HCT116 (cell line): ENCODE data around the gene DRD4. TPM values are rescaled to one million over a fixed set of nuclear protein-coding genes. Genes with fewer than 3 reads are reported as not detected.

Experiments used
- ATAC-seq: fragments of 200-7000 bp; cut with Tn5 transposase; 2 replicates; pipeline ENCODE4 v1.9.1; 2020; ENCODE audit warnings: mild to moderate bottlenecking, moderate library complexity
- BruUV-seq: library from RNA; stranded (reverse); fragments of 400-500 nt; replicated peaks from 2 replicates; lab custom pipeline; 2021; lab: Mats Ljungman, UMichigan
- CTCF ChIA-PET: fragments of 300-600 bp; sonication (Branson Sonifier 250); formaldehyde crosslinking; loops from one replicate; lab custom pipeline; 2021; ENCODE audit warnings: antibody characterized with exemption; lab: Charles Lee
- POLR2A ChIA-PET: fragments of 300-600, 350-600 bp; sonication (Branson Sonifier 250); formaldehyde crosslinking; loops from one replicate; lab custom pipeline; 2021; ENCODE audit warnings: antibody characterized with exemption; lab: Charles Lee
- RAD21 ChIA-PET, 2 experiments: fragments of 300-600 bp; sonication (Branson Sonifier 250); formaldehyde crosslinking; loops; one replicate each; lab custom pipeline; 2023; ENCODE audit warnings: low total read pairs in 2 of 2; ENCODE audit not compliant: uncharacterized antibody in 2 of 2, unreplicated experiment in 2 of 2, low non-redundant PET in 1 of 2; lab: Charles Lee
- DNase-seq: peaks from one replicate; pipeline ENCODE4 v3.0.0-alpha.2; 2010; ENCODE audit warnings: low read depth, low spot score
- H2AFZ ChIP-seq: fragments of 200-600 bp; shearing (Covaris generic), sonication (generic); 2 replicates; pipeline ENCODE4 v1.6.1; 2017; ENCODE audit warnings: low read depth, mixed run types, mixed read lengths, antibody characterized with exemption, low read length; ENCODE audit not compliant: poor library complexity, severe bottlenecking
- H3K27ac ChIP-seq: 2 replicates; pipeline ENCODE4 v1.5.1; 2012; ENCODE audit warnings: low read depth, low read length
- H3K27me3 ChIP-seq: fragments of 200-600 bp; sonication (generic); 2 replicates; pipeline ENCODE4 v1.6.1; 2016; ENCODE audit warnings: mixed run types, low read length, mixed read lengths; ENCODE audit not compliant: insufficient read depth
- H3K36me3 ChIP-seq, 2 experiments: fragments of 200-500 bp in 1 of 2; fragments of 200-600 bp in 1 of 2; sonication (Bioruptor generic) in 1 of 2; sonication (generic) in 1 of 2; 2 replicates each; pipeline versions ENCODE4 v1.5.1 to v1.6.1; 2014 to 2016; ENCODE audit warnings: low read length in 2 of 2, inconsistent platforms in 1 of 2, mixed read lengths in 1 of 2, mixed run types in 1 of 2; ENCODE audit not compliant: insufficient read depth in 2 of 2, control insufficient read depth in 1 of 2
- H3K4me1 ChIP-seq, 2 experiments: fragments of 200-600 bp in 1 of 2; sonication (generic) in 1 of 2; 2 replicates each; pipeline versions ENCODE4 v1.5.1 to v1.6.1; 2012 to 2017; ENCODE audit warnings: low read length in 2 of 2, inconsistent platforms in 1 of 2, mild to moderate bottlenecking in 1 of 2, mixed read lengths in 1 of 2, mixed run types in 1 of 2, moderate library complexity in 1 of 2; ENCODE audit not compliant: insufficient read depth in 2 of 2, control insufficient read depth in 1 of 2
- H3K4me2 ChIP-seq: fragments of 200-600 bp; sonication (generic); 2 replicates; pipeline ENCODE4 v1.6.1; 2017; ENCODE audit warnings: mixed run types, low read length, mixed read lengths
- H3K4me3 ChIP-seq, 2 experiments: fragments of 200-600 bp in 1 of 2; sonication (generic) in 1 of 2; replicated peaks in 1 of 2; 2 replicates each; pipeline ENCODE4 v1.5.1; 2011 to 2016; ENCODE audit warnings: low read length in 2 of 2, control low read depth in 1 of 2, low read depth in 1 of 2, mild to moderate bottlenecking in 1 of 2, mixed read lengths in 1 of 2, mixed run types in 1 of 2
- H3K79me2 ChIP-seq: fragments of 200-600 bp; sonication (generic); 2 replicates; pipeline ENCODE4 v1.6.1; 2017; ENCODE audit warnings: mild to moderate bottlenecking, mixed run types, low read length, moderate library complexity, mixed read lengths; ENCODE audit not compliant: insufficient read depth
- H3K9ac ChIP-seq: fragments of 200-600 bp; sonication (generic); 2 replicates; pipeline ENCODE4 v1.6.1; 2016; ENCODE audit warnings: low read length, mixed read lengths
- H3K9me2 ChIP-seq: fragments of 200-600 bp; sonication (generic), shearing (Covaris generic); 2 replicates; pipeline ENCODE4 v1.6.1; 2017; ENCODE audit warnings: mixed run types, mild to moderate bottlenecking, moderate library complexity; ENCODE audit not compliant: insufficient read depth
- H3K9me3 ChIP-seq, 2 experiments: fragments of 200-500 bp in 1 of 2; fragments of 200-600 bp in 1 of 2; sonication (Bioruptor generic) in 1 of 2; sonication (generic) in 1 of 2; 2 replicates each; pipeline ENCODE4 v1.6.1; 2014 to 2017; ENCODE audit warnings: low read length in 2 of 2, mixed read lengths in 2 of 2, inconsistent platforms in 1 of 2, low read depth in 1 of 2, mild to moderate bottlenecking in 1 of 2, mixed run types in 1 of 2, moderate library complexity in 1 of 2; ENCODE audit not compliant: control insufficient read depth in 1 of 2, insufficient read depth in 1 of 2
- H4K20me1 ChIP-seq: fragments of 200-600 bp; sonication (generic), shearing (Covaris generic); 2 replicates; pipeline ENCODE4 v1.6.1; 2017; ENCODE audit warnings: mixed run types, mild to moderate bottlenecking, moderate library complexity; ENCODE audit not compliant: insufficient read depth
- ATF3 ChIP-seq: IDR thresholded peaks from 2 replicates; pipeline ENCODE4 v1.6.1; 2012
- CBX3 ChIP-seq: IDR thresholded peaks from 2 replicates; pipeline ENCODE4 v1.6.1; 2012; ENCODE audit warnings: low read depth
- CEBPB ChIP-seq: IDR thresholded peaks from 2 replicates; pipeline ENCODE4 v1.6.1; 2012; ENCODE audit warnings: low read depth
- EGR1 ChIP-seq: IDR thresholded peaks from 2 replicates; pipeline ENCODE4 v1.6.1; 2012; ENCODE audit warnings: low read depth
- EZH2phosphoT487 ChIP-seq: fragments of 200-600 bp; IDR thresholded peaks from 2 replicates; pipeline ENCODE4 v1.6.1; 2018; ENCODE audit warnings: antibody characterized with exemption, borderline replicate concordance
- FOSL1 ChIP-seq: IDR thresholded peaks from 2 replicates; pipeline ENCODE4 v1.6.1; 2012; ENCODE audit warnings: low read depth
- POLR2AphosphoS5 ChIP-seq: IDR thresholded peaks from 2 replicates; pipeline ENCODE4 v1.6.1; 2011; ENCODE audit warnings: mild to moderate bottlenecking, low read depth, low read length, moderate library complexity
- SP1 ChIP-seq: IDR thresholded peaks from 2 replicates; pipeline ENCODE4 v1.6.1; 2012; ENCODE audit warnings: low read depth
- YY1 ChIP-seq: IDR thresholded peaks from 2 replicates; pipeline ENCODE4 v1.6.1; 2011; ENCODE audit warnings: low read length, low read depth, moderate library complexity, mild to moderate bottlenecking; ENCODE audit not compliant: insufficient replicate concordance; ENCODE audit errors: extremely low read depth
- ZBTB33 ChIP-seq: IDR thresholded peaks from 2 replicates; pipeline ENCODE4 v1.6.1; 2011; ENCODE audit warnings: mild to moderate bottlenecking, low read length, moderate library complexity; ENCODE audit not compliant: insufficient replicate concordance; ENCODE audit errors: extremely low read depth
- ZFX ChIP-seq: fragments of 450-650 bp; IDR thresholded peaks from 2 replicates; pipeline ENCODE4 v1.6.1; 2017
- intact Hi-C: fragments of 100-400 bp; cut with micrococcal nuclease; formaldehyde crosslinking; loops from 2 replicates; pipeline ENCODE4 v1.10.0; 2022
- total RNA-seq: library from RNA; stranded (reverse); gene quantifications from one replicate; pipeline ENCODE4 v1.2.1, GENCODE V29; 2021; ENCODE audit not compliant: unreplicated experiment

DRD4 gene
- total RNA-seq, 1 experiment from 2014 or later = 2.4 TPM

GRCh38 chr11:637593-638521, 788 bp downstream of the DRD4 start:
- POLR2A ChIA-PET = no interaction called here
- Histone ChIP-seq H3K4me3 (no peak overlapping the region), H3K9me2 (no peaks in the 10 kb centered on the region), H3K9ac (no peak overlapping the region)
- intact Hi-C loops = no loop called here
- DNase-seq (no peak), ATAC-seq (no peak)
- CTCF ChIA-PET = no interaction called here
- TF ChIP-seq ATF3 (no peak), CEBPB (no peak), SP1 (no peak)
- TF ChIP-seq, all 23 proteins: peak for 0
- RAD21 ChIA-PET = no interaction called here
- H3K9me3 ChIP-seq = no peaks in the 10 kb centered on the region
- no peak overlapping the region for H2AFZ ChIP-seq
- H3K4me1 ChIP-seq = no peaks in the 10 kb centered on the region
- H3K27me3 ChIP-seq = no peaks in the 10 kb centered on the region
- no peaks in the 10 kb centered on the region for H4K20me1 ChIP-seq
- H3K79me2 ChIP-seq = no peaks in the 10 kb centered on the region
- no peak overlapping the region for H3K27ac ChIP-seq
- no peaks in the 10 kb centered on the region; a peak in 1 of 4 replicates for H3K36me3 ChIP-seq
- H3K4me2 ChIP-seq = no peak overlapping the region
- no TSS peak for BruUV-seq

- no TSS peak for BruUV-seq
- no peak overlapping the region for H3K4me2 ChIP-seq
- DNase-seq (no peak), ATAC-seq (no peak)
- H2AFZ ChIP-seq = no peak overlapping the region
- H3K27ac ChIP-seq = no peak overlapping the region
- ChIA-PET POLR2A (no interaction called here), CTCF (no interaction called here), RAD21 (no interaction called here)
- TF ChIP-seq EZH2phosphoT487 (no peak), ZFX (no peak), FOSL1 (no peak), ZBTB33 (no peak), POLR2AphosphoS5 (no peak), YY1 (no peak), ATF3 (no peak), EGR1 (no peak), CBX3 (no peak)
- no peaks in the 10 kb centered on the region; a peak in 1 of 4 replicates for H3K36me3 ChIP-seq
- no peaks in the 10 kb centered on the region for H3K9me3 ChIP-seq
- H3K4me1 ChIP-seq = no peaks in the 10 kb centered on the region
- no peaks in the 10 kb centered on the region for H3K27me3 ChIP-seq
- intact Hi-C loops = no loop called here
- H3K9me2 ChIP-seq = no peaks in the 10 kb centered on the region
- H3K4me3 ChIP-seq = no peak overlapping the region
- no peaks in the 10 kb centered on the region for H4K20me1 ChIP-seq
- no peak overlapping the region for H3K9ac ChIP-seq
- no peaks in the 10 kb centered on the region for H3K79me2 ChIP-seq
These were observed 1.7 kb downstream of the DRD4 start for GRCh38 chr11:638631-639331.
